Upper lobe of right lung (tissue), 1 donor: ENCODE measurements around the gene PIP5KL1. TPM values are rescaled to one million over a fixed set of nuclear protein-coding genes. Genes with fewer than 3 reads are reported as not detected.
A peak's percentile ranks its signal among the peaks of the same experiment; 100 is the strongest.

Experiments used
- ATAC-seq: fragments of 200-7000 bp; cut with Tn5 transposase; one replicate; pipeline ENCODE4 v1.9.1; 2020; ENCODE audit warnings: mild to moderate bottlenecking, moderate library complexity
- DNase-seq: peaks from one replicate; pipeline ENCODE4 v3.0.0-alpha.2; 2020
- H3K27ac ChIP-seq: fragments of 200-600 bp; one replicate; pipeline ENCODE4 v1.8.0; 2022
- H3K27me3 ChIP-seq: fragments of 200-600 bp; one replicate; pipeline ENCODE4 v1.8.0; 2022; ENCODE audit warnings: mild to moderate bottlenecking
- H3K36me3 ChIP-seq: fragments of 200-600 bp; one replicate; pipeline ENCODE4 v1.8.0; 2022
- H3K4me1 ChIP-seq: fragments of 200-600 bp; one replicate; pipeline ENCODE4 v1.8.0; 2022
- H3K4me3 ChIP-seq: fragments of 200-600 bp; one replicate; pipeline ENCODE4 v1.8.0; 2022; ENCODE audit warnings: mild to moderate bottlenecking
- H3K9me3 ChIP-seq: fragments of 200-600 bp; one replicate; pipeline ENCODE4 v1.8.0; 2022
- CTCF ChIP-seq: fragments of 200-600 bp; IDR thresholded peaks from one replicate; pipeline ENCODE4 v1.8.0; 2022; ENCODE audit warnings: antibody characterized with exemption
- intact Hi-C: fragments of 100-400 bp; cut with DNase I; formaldehyde crosslinking; loops from one replicate; pipeline ENCODE4 v1.11.0; 2022
- total RNA-seq: library from RNA; stranded (reverse); fragmentation: NEBNext Ultra II Directional; extraction: Animal tissue kit (Norgen Biotek cat#: 25700); gene quantifications from one replicate; pipeline ENCODE4 v1.2.1, GENCODE V29; 2021
- donor health status: DM: no; HTN: yes; CAD: no; lungs with severe emphysema.

Gene PIP5KL1
- total RNA-seq, 1 donor from 2014 or later, result 3.5 TPM

GRCh38 chr9:127905004-127905728 lies 25.4 kb downstream of the PIP5KL1 start:
- intact Hi-C loops, result no loop called here
- peaks cover 75% of the 10 kb centered on the region for H3K4me1 ChIP-seq
- no peaks in the 10 kb centered on the region for H3K9me3 ChIP-seq
- H3K27me3 ChIP-seq, result no peaks in the 10 kb centered on the region
- DNase-seq (peak; percentile 64), ATAC-seq (peak; percentile 6)
- H3K36me3 ChIP-seq, result peaks cover 14% of the 10 kb centered on the region
- H3K27ac ChIP-seq, result peak overlapping the region; percentile 90
- no peak for TF ChIP-seq CTCF
- peak overlapping the region; percentile 31 for H3K4me3 ChIP-seq

DNA sequence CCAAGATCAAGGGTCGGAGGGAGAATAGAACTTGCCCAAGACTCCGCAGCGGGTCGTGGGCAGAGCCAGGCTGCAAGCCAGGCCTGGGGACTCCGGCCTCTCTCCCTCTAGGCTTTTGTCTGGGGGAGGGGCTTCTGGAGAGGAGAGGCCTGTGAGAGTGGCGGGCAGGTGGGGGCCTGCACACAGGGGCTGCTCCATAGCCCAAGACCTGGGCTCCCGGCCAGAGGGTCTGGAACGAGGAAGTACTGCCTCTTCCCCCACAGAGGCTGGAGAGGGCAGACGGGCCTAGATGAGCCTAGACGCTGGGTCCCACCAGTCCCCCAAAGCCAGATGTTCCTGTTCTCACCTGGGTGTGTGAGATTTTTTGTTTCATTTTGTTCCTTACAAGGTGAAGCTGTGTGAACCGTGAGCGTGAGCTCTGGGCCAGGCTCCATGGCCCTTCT lies 26.0 kb downstream of the PIP5KL1 start:
- H3K27ac ChIP-seq, result peak overlapping the region; percentile 90
- DNase-seq (peak; percentile 88), ATAC-seq (peak; percentile 63)
- H3K4me3 ChIP-seq, result peak overlapping the region; percentile 31
- H3K36me3 ChIP-seq, result peaks cover 14% of the 10 kb centered on the region
- H3K9me3 ChIP-seq, result no peaks in the 10 kb centered on the region
- TF ChIP-seq CTCF, result no peak
- H3K27me3 ChIP-seq, result no peaks in the 10 kb centered on the region
- intact Hi-C loops, result no loop called here
- H3K4me1 ChIP-seq, result peaks cover 80% of the 10 kb centered on the region

DNA sequence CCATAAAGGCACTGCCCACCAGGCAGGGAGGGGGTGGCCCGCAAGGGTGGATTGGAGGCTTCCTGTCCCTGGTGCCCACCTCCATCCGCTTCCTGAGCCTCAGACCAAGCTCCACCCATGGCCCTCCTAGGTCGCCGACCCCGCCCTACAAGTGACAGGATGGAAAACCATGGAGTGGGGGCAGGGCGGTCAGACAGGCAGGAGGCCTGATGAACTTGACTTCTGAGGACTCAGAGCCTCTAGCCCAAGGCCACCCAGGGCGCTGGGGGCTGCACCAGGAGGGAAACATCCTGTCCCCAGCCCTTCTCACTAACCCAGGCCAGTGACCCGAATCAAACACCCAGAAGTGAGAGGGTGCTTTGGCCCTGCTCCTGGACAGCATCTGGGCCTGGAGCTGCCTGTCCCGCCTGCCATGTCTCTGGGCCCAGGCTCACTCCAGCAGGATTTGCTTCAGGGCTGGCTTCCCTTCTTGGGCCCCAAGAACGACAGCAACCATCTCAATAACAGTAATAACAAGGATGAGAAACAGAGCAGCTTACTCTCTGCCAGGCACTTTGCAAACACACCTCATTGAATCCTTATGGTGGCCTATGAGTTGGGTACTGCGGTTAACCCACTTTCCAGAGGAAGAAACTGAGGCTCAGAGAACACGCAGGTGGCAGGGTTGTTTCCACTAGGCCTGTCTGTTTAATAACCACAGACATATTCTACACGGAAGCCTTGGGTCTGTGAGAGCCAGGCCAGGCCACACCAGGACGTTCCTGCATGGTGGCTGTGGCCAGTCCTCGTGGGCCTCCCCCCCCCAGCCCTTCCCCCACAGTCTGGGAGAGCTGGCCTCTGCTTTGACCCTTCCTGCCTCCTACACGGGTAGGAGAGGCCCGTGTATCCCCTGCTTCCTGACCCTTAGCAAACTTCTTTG lies 26.8 kb downstream of the PIP5KL1 start:
- no peak for TF ChIP-seq CTCF
- H3K36me3 ChIP-seq, result peaks cover 10% of the 10 kb centered on the region
- H3K4me3 ChIP-seq, result peak overlapping the region; percentile 31
- peaks cover 80% of the 10 kb centered on the region for H3K4me1 ChIP-seq
- ATAC-seq (peak; percentile 58), DNase-seq (peak; percentile 90)
- no peaks in the 10 kb centered on the region for H3K27me3 ChIP-seq
- intact Hi-C loops, result no loop called here
- H3K27ac ChIP-seq, result peak overlapping the region; percentile 90
- H3K9me3 ChIP-seq, result no peaks in the 10 kb centered on the region

DNA sequence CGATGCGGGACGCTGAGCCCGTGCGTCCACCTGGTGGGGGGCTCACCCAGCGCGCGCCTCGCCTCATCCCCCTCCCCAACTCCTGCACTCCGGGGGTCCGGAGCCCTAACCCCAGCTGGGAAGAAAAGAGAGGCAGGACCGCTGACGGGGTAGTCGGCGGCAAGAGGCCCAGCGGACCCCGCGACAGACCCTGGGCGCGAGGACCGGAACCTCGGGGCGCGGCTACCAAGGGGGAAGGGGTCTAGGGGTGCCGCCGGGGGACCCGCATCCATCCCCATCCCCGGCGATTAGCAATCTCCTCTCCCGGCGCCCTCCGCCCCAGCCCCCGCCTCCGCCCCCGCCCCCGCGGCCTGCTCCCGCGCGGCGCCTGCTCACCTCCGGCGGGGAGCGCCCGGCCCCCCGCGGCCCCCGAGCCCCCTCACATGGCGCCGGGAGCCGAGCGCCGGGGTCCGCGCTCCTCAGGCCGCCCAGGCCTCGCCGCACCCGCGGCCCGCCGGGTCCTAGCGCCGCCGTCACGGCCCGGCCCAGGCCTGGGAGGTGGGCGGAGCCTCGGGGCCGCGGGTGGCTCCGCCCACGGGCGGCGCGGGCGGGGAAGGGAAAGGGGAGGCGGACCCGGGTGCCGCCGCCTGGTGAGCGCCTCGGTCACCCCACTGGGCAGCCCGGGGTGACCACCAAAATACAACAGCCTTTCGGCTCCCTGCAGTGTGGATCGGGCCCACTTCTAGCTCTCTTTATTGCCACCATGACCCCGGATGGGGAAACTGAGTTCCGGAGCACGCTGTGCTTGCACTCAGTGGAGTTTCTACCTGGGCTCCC lies 31.2 kb downstream of the PIP5KL1 start, which contains the start of gene ST6GALNAC6:
Gene ST6GALNAC6, minus strand, starts transcription at position 476 of the 816 bp plus-strand sequence. CDS start 1,622 bp downstream, outside the sequence.
- ATAC-seq (peak; percentile 86), DNase-seq (peak; percentile 90)

More for the DNA sequence above, 31.2 kb downstream of the PIP5KL1 start, which contains the start of gene ST6GALNAC6:
- TF ChIP-seq CTCF, result no peak
- Histone ChIP-seq H3K9me3 (no peaks in the 10 kb centered on the region), H3K27me3 (no peaks in the 10 kb centered on the region), H3K27ac (peak within 1 kb of the TSS; percentile 94), H3K4me1 (peaks cover 63% of the 10 kb centered on the region), H3K36me3 (peaks cover 18% of the 10 kb centered on the region), H3K4me3 (peak within 1 kb of the TSS; percentile 96)
- intact Hi-C loops, result no loop called here
